HFFc6 (cell line): ENCODE data around the gene KMT2B. TPM values are rescaled to one million over a fixed set of nuclear protein-coding genes. Genes with fewer than 3 reads are reported as not detected.

Experiments
- DNase-seq: peaks from one replicate; pipeline ENCODE4 v3.0.0-alpha.2; 2018
- H3K27ac Mint-ChIP-seq: 2 replicates; pipeline ENCODE4 v1.8.0; 2020; ENCODE audit warnings: mild to moderate bottlenecking, mixed read lengths
- H3K27me3 Mint-ChIP-seq: 2 replicates; pipeline ENCODE4 v1.8.0; 2021; ENCODE audit warnings: mild to moderate bottlenecking, moderate library complexity, mixed read lengths; ENCODE audit not compliant: insufficient read depth
- H3K36me3 Mint-ChIP-seq: 2 replicates; pipeline ENCODE4 v1.8.0; 2021; ENCODE audit warnings: low read depth, mixed read lengths
- H3K4me1 Mint-ChIP-seq: 2 replicates; pipeline ENCODE4 v1.8.0; 2020; ENCODE audit warnings: low read depth, mixed read lengths
- H3K4me3 Mint-ChIP-seq: 2 replicates; pipeline ENCODE4 v1.8.0; 2020; ENCODE audit warnings: mild to moderate bottlenecking, moderate library complexity, mixed read lengths
- H3K9me3 Mint-ChIP-seq: 2 replicates; pipeline ENCODE4 v1.8.0; 2020; ENCODE audit warnings: mild to moderate bottlenecking, mixed read lengths
- CTCF ChIP-seq: fragments of 200-600 bp; sonication (generic); IDR thresholded peaks from 2 replicates; pipeline ENCODE4 v1.5.0; 2021; ENCODE audit warnings: antibody characterized with exemption, mild to moderate bottlenecking
- total RNA-seq, 6 experiments: library from RNA; stranded (reverse); fragmentation: NEBNext Ultra II Directional; extraction: Animal tissue kit (Norgen Biotek cat#: 25700); gene quantifications; 2 replicates in 1 of 6; 3 replicates in 5 of 6; pipeline ENCODE4 v1.2.3, GENCODE V29; 2021

KMT2B gene
- total RNA-seq, 6 experiments from 2014 or later: 20.1 to 24.4 (median 21.7) TPM

DNA sequence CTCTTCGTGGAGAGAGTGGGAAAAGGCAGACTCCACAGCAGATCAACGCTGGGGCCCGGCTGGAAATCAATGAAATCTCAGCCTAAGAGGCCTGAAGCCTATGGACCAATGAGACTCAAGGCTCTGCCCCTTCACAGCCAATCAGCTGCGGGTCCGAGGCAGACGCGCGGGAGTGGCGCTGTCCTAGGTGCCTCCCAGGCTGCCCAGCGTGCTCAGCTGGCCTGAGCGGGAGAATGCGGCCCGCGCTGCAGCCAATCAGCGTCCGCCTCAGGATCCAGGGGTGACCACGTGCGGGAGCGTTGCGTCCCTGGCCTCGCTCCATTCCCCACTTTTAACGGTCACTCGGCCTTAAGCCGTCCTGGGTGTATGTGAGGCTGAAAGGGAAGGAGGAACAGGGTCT is 13.6 kb upstream of the KMT2B start, which contains the start of gene ZBTB32:
ZBTB32 (plus strand) TSS at position 341 of the 400 bp plus-strand sequence. CDS start 10,069 bp downstream, outside the sequence.
- no peaks in the 10 kb centered on the region for H3K36me3 Mint-ChIP-seq
- no peak within 1 kb of the TSS for H3K4me3 Mint-ChIP-seq
- peaks cover 2% of the 10 kb centered on the region for H3K27me3 Mint-ChIP-seq
- DNase-seq: peak; percentile 26
- no peak for TF ChIP-seq CTCF
- H3K4me1 Mint-ChIP-seq: peaks cover 6% of the 10 kb centered on the region
- H3K27ac Mint-ChIP-seq: no peak within 1 kb of the TSS
- H3K9me3 Mint-ChIP-seq: no peaks in the 10 kb centered on the region

GRCh38 chr19:35708391-35708790 is 9.4 kb upstream of the KMT2B start:
- TF ChIP-seq CTCF: no peak
- DNase-seq: no peak
- no peaks in the 10 kb centered on the region for H3K36me3 Mint-ChIP-seq
- H3K27me3 Mint-ChIP-seq: peaks cover 5% of the 10 kb centered on the region; the same call in 1 of the 2 replicates
- no peaks in the 10 kb centered on the region for H3K9me3 Mint-ChIP-seq
- H3K27ac Mint-ChIP-seq: no peak overlapping the region
- no peak overlapping the region for H3K4me3 Mint-ChIP-seq
- H3K4me1 Mint-ChIP-seq: no peaks in the 10 kb centered on the region

- Mint-ChIP-seq H3K27me3 (peaks cover 5% of the 10 kb centered on the region; the same call in 1 of the 2 replicates), H3K4me1 (peaks cover 5% of the 10 kb centered on the region), H3K27ac (no peak overlapping the region), H3K4me3 (no peak overlapping the region), H3K9me3 (no peaks in the 10 kb centered on the region), H3K36me3 (no peaks in the 10 kb centered on the region)
- no peak for DNase-seq
- no peak for TF ChIP-seq CTCF
Observed at GRCh38 chr19:35710784-35711723, 6.7 kb upstream of the KMT2B start.

DNA sequence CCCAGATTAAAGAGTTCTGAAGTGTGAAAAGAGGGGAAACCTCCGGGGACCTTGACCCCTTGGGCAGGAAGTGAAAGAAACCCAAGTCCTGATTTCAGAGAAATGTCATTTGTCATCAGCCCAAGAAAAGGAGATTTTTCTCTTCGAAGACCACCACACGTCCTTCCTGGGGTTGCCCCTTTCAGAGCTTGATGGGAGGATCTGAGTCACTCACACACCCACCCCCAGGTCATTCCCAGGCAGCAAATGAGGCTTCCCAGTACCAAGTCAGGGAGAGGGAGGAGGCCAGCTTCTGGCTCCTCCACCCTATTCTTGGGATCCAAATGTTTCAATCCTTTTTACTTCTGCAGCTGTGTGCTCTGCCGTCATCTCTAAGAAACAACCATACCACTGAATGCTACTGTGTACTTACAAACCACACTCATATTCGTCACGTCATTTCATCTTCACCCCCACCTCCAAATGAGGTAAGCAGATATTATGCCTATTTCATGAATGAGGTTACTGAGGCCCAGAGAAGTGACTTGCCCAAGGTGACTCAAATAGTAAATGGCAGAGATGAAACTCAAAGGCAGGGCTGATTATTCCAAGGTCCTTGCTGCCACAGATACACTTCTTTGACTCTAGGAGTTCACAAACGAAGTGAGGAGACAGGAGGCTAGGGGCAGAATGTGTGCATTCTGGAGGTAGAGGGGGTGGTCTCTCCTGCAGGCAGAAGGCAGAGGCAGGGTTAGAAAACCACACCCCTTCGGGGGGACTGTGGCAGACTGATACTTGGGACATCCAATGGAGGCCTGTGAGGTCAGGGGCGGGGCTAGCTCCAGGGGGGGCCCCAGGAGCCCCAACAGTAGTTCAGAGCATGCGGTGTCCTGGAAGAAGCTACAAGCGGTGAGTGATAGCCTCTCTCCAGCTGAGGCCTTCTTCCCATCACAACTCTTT is 5.0 kb upstream of the KMT2B start:
- Mint-ChIP-seq H3K27me3 (peaks cover 6% of the 10 kb centered on the region; the same call in 1 of the 2 replicates), H3K4me1 (peaks cover 13% of the 10 kb centered on the region), H3K36me3 (no peaks in the 10 kb centered on the region), H3K9me3 (no peaks in the 10 kb centered on the region), H3K27ac (no peak overlapping the region), H3K4me3 (no peak overlapping the region)
- no peak for TF ChIP-seq CTCF
- DNase-seq: no peak

- H3K4me1 Mint-ChIP-seq: peaks cover 13% of the 10 kb centered on the region
- H3K4me3 Mint-ChIP-seq: no peak overlapping the region
- no peak for DNase-seq
- TF ChIP-seq CTCF: no peak
- H3K36me3 Mint-ChIP-seq: no peaks in the 10 kb centered on the region
- H3K9me3 Mint-ChIP-seq: no peaks in the 10 kb centered on the region
- H3K27ac Mint-ChIP-seq: no peak overlapping the region
- peaks cover 6% of the 10 kb centered on the region; the same call in 1 of the 2 replicates for H3K27me3 Mint-ChIP-seq
Observed at GRCh38 chr19:35713506-35713850, 4.3 kb upstream of the KMT2B start.
